ENCODE data around the gene PNPLA1.

The PNPLA1 gene

GRCh38 chr6:36285797-36286196, 15.9 kb downstream of the PNPLA1 start:
- TF ChIP-seq CTCF (IDR thresholded peaks at IDR 0.05) = no peak
- no peak for TF ChIP-seq ZFX (IDR thresholded peaks at IDR 0.05; ENCODE audit: borderline replicate concordance)
- H3K27ac ChIP-seq = no peak overlapping the region

DNA sequence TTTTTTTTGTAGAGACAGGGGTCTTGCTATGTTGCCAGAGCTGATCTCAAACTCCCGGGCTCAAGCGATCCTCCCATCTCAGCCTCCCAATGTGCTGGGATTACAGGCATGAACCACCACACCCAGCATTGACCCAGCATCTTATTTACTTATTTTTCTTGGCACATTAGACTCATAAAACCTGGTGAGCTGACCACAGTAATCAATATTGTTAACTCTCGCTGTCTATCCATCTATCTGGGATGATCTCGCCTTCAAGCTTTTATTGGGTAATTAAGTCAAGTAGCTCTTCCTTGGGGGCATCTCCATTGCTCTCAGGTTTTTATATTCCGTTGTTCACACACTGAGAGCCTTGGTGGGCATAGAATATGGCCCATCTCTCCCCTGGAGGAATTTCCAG, 17.0 kb downstream of the PNPLA1 start:
- no peak overlapping the region for H3K27ac ChIP-seq
- TF ChIP-seq CTCF (IDR thresholded peaks at IDR 0.05) = no peak
- TF ChIP-seq ZFX (IDR thresholded peaks at IDR 0.05; ENCODE audit: borderline replicate concordance) = no peak

DNA sequence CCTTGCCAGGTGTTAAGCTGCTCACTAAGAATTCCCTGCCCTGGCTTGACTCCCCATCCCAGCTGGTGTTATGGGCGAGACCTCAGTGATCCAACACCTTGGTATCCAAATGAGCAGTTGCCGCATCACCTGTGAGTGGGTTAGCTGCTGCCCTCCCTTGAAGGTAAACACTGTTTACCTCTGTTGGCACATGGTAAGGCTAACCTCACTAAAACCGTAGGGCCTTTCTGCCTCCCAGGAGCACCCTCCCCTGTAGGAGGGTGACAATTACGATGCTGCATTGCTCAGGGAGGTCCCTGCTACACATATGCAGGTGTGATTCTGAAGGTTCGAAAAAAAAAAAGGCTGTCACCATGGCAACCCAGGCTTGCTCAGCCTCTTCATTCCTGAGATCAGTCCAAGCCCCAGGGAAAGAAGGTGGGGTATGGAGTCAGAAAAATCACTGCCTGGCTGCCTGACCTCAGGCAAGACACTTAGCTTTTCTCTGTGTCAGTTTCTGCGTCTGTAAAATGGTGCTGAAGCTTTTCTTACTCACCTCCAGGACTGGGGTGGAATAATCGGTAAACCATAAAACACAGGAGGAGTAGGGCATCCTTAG, 19.5 kb downstream of the PNPLA1 start:
- H3K27ac ChIP-seq = no peak overlapping the region
- TF ChIP-seq CTCF (IDR thresholded peaks at IDR 0.05) = no peak
- no peak for TF ChIP-seq ZFX (IDR thresholded peaks at IDR 0.05; ENCODE audit: borderline replicate concordance)

DNA sequence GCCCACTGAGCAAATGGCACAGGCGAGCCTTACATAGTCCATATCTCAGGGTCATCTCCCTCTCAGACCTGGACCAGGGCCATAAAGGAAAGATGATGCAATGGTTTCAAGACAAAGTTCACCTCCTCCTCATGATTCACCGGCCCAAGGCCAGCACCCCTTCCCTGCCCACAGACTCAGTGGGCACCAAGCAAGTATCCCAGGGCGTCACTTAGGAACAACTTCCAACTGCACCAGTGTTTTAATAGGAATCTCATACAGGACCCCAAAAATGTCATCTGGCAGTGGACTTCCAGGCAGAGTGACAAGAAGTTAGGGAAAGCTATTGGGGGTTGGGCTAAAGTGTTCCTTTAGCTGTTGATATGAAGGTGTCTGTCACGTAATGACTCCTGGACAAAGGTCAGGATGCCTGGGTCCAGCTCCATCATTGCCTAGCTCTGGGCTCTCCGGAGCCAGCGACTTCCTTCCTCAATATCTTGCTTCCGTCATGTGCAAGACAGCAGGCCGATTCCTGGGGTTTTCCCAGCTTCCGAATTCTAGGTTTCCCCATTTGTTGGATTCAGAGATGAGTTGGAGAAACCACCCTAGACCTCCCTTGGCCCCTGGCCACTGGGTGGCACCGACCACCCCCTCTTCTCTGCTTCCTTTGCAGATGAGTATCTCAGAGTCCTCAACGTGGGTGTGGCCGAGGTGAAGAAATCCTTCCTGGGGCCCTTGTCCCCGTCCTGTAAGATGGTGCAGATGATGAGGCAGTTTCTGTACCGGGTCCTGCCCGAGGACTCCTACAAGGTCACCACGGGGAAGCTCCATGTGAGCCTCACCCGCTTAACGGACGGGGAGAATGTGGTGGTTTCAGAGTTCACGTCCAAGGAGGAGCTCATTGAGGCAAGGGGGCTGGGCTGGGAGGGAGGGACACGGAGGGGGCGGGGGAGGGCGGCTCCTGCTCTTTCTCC, 21.1 kb downstream of the PNPLA1 start:
- TF ChIP-seq ZFX (IDR thresholded peaks at IDR 0.05; ENCODE audit: borderline replicate concordance) = no peak
- TF ChIP-seq CTCF (IDR thresholded peaks at IDR 0.05) = no peak
- H3K27ac ChIP-seq = no peak overlapping the region

DNA sequence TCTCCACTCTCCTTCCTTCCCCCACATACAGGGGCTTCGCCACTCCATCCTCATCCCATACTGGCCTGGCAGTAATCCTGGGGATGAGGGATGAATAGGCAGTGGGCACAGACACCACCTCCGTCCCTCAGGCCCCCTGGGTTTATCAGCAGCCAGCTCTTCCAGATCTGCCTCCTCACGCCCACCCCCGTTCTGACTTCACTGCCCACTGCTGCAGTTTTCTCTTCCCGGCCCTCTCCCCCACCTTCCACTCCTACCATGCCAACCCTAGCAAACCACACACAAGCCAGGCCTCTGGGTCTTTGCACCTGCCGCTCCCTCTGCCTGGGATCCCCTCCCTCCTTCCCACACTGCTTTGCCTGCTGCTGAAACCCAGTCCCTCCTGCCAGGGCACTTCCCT, 22.3 kb downstream of the PNPLA1 start:
- H3K27ac ChIP-seq = no peak overlapping the region
- no peak for TF ChIP-seq ZFX (IDR thresholded peaks at IDR 0.05; ENCODE audit: borderline replicate concordance)
- TF ChIP-seq CTCF (IDR thresholded peaks at IDR 0.05) = no peak

DNA sequence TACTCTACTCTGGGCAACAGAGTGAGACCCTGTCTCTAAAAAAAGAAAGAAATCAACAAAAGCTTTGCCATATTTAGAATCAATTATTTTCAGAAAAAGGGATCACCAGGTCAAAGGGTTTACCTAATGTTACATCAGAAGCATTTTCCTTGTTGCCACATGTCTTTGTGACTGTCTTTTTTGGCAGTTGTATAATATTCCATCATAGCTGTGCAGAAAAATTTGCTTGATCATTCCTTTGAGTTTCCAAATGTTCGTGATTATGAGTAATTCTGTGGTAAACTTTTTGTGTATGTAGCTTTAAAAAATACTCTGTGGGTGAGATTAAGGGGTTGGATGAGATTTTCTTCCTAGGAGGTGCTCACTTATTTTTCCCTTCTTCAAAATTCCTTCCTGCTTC, 26.4 kb downstream of the PNPLA1 start:
- no peak overlapping the region for H3K27ac ChIP-seq
- TF ChIP-seq CTCF (IDR thresholded peaks at IDR 0.05) (no peak), ZFX (IDR thresholded peaks at IDR 0.05; ENCODE audit: borderline replicate concordance) (no peak)

DNA sequence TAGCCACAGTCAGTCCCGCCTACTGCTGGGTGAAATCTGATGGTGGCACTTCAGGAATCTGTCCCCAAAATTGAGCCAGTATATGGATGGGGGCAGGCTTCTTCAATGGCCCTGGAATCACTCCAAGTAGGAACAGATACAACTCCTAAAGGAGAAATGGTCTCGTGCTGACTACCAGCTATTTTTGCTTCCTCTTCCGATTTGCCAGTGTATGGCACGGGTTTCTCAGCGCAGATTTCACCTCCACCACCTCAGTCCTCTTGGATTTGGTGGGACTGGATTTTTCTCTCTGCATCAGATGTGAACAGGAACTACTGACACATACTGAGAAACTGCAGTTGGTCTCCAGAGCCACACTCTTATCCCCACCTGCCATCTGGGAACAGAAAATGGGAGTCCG, 27.2 kb downstream of the PNPLA1 start:
- no peak for TF ChIP-seq ZFX (IDR thresholded peaks at IDR 0.05; ENCODE audit: borderline replicate concordance)
- TF ChIP-seq CTCF (IDR thresholded peaks at IDR 0.05) = no peak
- H3K27ac ChIP-seq = no peak overlapping the region

Measured in 22Rv1 (cell line).